ENCODE measurements around the gene SMG7. TPM values are rescaled to one million over a fixed set of nuclear protein-coding genes. Genes with fewer than 3 reads are reported as not detected.

The SMG7 gene
- total RNA-seq, 1 donor from 2014 or later: 7.0 TPM

- no peak for DNase-seq (ENCODE audit: low read depth)
- TF ChIP-seq CTCF (conservative IDR thresholded peaks at IDR 0.05; ENCODE audit: low read depth, low read length): no peak
- H3K4me3 ChIP-seq (ENCODE audit: low read depth, low read length): no peak overlapping the region
Measured at GRCh38 chr1:183506561-183506960, 34.3 kb downstream of the SMG7 start.

- H3K4me3 ChIP-seq (ENCODE audit: low read depth, low read length): no peak overlapping the region
- no peak for TF ChIP-seq CTCF (conservative IDR thresholded peaks at IDR 0.05; ENCODE audit: low read depth, low read length)
- no peak for DNase-seq (ENCODE audit: low read depth)
Measured at GRCh38 chr1:183508694-183509093, 36.4 kb downstream of the SMG7 start.

- no peak for DNase-seq (ENCODE audit: low read depth)
- H3K4me3 ChIP-seq (ENCODE audit: low read depth, low read length): no peak overlapping the region
- no peak for TF ChIP-seq CTCF (conservative IDR thresholded peaks at IDR 0.05; ENCODE audit: low read depth, low read length)
Measured at GRCh38 chr1:183512450-183512849, 40.2 kb downstream of the SMG7 start.

- TF ChIP-seq CTCF (conservative IDR thresholded peaks at IDR 0.05; ENCODE audit: low read depth, low read length): no peak
- no peak overlapping the region for H3K4me3 ChIP-seq (ENCODE audit: low read depth, low read length)
- no peak for DNase-seq (ENCODE audit: low read depth)
Measured at GRCh38 chr1:183514235-183514634, 41.9 kb downstream of the SMG7 start.

GRCh38 chr1:183515002-183515689, 42.8 kb downstream of the SMG7 start:
- no peak for TF ChIP-seq CTCF (conservative IDR thresholded peaks at IDR 0.05; ENCODE audit: low read depth, low read length)
- H3K4me3 ChIP-seq (ENCODE audit: low read depth, low read length): no peak overlapping the region
- no peak for DNase-seq (ENCODE audit: low read depth)

GRCh38 chr1:183516725-183517124, 44.4 kb downstream of the SMG7 start:
- no peak for TF ChIP-seq CTCF (conservative IDR thresholded peaks at IDR 0.05; ENCODE audit: low read depth, low read length)
- H3K4me3 ChIP-seq (ENCODE audit: low read depth, low read length): no peak overlapping the region
- no peak for DNase-seq (ENCODE audit: low read depth)

- DNase-seq (ENCODE audit: low read depth): no peak
Measured at GRCh38 chr1:183517401-183517800, 45.1 kb downstream of the SMG7 start.

More at GRCh38 chr1:183517401-183517800, 45.1 kb downstream of the SMG7 start:
- TF ChIP-seq CTCF (conservative IDR thresholded peaks at IDR 0.05; ENCODE audit: low read depth, low read length): no peak
- H3K4me3 ChIP-seq (ENCODE audit: low read depth, low read length): no peak overlapping the region
